ENCODE data around the gene RGS17. TPM values are rescaled to one million over a fixed set of nuclear protein-coding genes. Genes with fewer than 3 reads are reported as not detected.

RGS17 gene
- total and polyA plus RNA-seq, 2 of the 13 experiments (the other 11 are each of a cell fraction or from before 2014, with no cell fraction given): 0.04 TPM; not detected in 1

DNA sequence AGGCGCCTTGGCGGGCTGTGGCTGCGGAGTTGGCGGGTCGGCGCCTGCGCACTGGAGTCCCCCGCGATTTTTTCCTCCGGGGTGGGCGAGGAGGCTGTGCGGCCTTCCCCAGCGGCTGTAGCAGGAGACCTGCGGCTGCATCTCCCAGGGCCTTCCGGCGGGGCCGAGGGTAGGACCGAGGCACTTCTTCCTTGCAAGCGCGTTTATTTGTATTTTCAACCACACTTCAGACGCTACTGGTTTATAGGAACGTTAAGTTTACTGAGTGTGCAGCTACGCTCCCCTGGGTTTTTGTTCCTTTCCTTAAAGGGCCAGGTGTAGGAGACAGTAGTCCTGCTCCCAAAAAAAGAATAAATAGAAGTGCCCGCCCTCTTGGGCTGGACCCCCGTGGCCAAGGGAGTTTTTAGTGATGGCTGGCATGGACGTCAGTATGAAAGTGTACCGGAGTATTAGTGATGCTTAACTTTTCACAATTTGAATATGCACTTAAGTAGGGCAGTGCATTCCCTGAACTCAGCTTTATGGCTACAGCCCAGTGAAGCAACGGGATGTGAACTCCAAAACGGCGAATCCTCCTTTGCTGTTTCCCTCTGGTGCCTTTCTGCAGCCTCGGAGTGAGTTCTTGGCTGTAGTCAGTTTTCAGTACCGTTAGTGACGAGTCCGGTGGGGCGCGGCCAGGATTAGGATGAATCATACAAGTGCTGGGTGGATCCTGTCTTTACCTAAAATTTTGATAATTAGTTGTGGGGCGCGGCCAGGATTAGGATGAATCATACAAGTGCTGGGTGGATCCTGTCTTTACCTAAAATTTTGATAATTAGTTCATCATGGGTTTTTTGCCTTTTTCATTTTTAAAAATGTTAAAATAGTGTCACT is 147.2 kb downstream of the RGS17 start (continued):
- no peak for TF ChIP-seq ZNF670 (CRISPR knock-in tag; IDR thresholded peaks at IDR 0.05; ENCODE audit: borderline replicate concordance)
- TF ChIP-seq, protein P1, sequence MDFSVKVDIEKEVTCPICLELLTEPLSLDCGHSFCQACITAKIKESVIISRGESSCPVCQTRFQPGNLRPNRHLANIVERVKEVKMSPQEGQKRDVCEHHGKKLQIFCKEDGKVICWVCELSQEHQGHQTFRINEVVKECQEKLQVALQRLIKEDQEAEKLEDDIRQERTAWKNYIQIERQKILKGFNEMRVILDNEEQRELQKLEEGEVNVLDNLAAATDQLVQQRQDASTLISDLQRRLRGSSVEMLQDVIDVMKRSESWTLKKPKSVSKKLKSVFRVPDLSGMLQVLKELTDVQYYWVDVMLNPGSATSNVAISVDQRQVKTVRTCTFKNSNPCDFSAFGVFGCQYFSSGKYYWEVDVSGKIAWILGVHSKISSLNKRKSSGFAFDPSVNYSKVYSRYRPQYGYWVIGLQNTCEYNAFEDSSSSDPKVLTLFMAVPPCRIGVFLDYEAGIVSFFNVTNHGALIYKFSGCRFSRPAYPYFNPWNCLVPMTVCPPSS (IDR thresholded peaks at IDR 0.05): no peak
- TF ChIP-seq SIX4 (CRISPR knock-in tag; IDR thresholded peaks at IDR 0.05): no peak
- peak; percentile 13; the same call in 1 of the 2 replicates for TF ChIP-seq XBP1 (CRISPR knock-in tag; IDR thresholded peaks at IDR 0.05)
- TF ChIP-seq, protein P2, sequence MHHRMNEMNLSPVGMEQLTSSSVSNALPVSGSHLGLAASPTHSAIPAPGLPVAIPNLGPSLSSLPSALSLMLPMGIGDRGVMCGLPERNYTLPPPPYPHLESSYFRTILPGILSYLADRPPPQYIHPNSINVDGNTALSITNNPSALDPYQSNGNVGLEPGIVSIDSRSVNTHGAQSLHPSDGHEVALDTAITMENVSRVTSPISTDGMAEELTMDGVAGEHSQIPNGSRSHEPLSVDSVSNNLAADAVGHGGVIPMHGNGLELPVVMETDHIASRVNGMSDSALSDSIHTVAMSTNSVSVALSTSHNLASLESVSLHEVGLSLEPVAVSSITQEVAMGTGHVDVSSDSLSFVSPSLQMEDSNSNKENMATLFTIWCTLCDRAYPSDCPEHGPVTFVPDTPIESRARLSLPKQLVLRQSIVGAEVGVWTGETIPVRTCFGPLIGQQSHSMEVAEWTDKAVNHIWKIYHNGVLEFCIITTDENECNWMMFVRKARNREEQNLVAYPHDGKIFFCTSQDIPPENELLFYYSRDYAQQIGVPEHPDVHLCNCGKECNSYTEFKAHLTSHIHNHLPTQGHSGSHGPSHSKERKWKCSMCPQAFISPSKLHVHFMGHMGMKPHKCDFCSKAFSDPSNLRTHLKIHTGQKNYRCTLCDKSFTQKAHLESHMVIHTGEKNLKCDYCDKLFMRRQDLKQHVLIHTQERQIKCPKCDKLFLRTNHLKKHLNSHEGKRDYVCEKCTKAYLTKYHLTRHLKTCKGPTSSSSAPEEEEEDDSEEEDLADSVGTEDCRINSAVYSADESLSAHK (CRISPR knock-in tag; IDR thresholded peaks at IDR 0.05; ENCODE audit: borderline replicate concordance): no peak
- peak; percentile 79; the same call in 1 of the 2 replicates for TF ChIP-seq ZNF572 (CRISPR knock-in tag; IDR thresholded peaks at IDR 0.05)
- no peak for TF ChIP-seq SNRNP70 (IDR thresholded peaks at IDR 0.05; ENCODE audit: low read depth, low read length)
- TF ChIP-seq, protein P3, sequence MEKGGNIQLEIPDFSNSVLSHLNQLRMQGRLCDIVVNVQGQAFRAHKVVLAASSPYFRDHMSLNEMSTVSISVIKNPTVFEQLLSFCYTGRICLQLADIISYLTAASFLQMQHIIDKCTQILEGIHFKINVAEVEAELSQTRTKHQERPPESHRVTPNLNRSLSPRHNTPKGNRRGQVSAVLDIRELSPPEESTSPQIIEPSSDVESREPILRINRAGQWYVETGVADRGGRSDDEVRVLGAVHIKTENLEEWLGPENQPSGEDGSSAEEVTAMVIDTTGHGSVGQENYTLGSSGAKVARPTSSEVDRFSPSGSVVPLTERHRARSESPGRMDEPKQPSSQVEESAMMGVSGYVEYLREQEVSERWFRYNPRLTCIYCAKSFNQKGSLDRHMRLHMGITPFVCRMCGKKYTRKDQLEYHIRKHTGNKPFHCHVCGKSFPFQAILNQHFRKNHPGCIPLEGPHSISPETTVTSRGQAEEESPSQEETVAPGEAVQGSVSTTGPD (CRISPR knock-in tag; IDR thresholded peaks at IDR 0.05): peak; percentile 75
- TF ChIP-seq RAD51 (IDR thresholded peaks at IDR 0.05; ENCODE audit: borderline replicate concordance): no peak
- TF ChIP-seq NONO (IDR thresholded peaks at IDR 0.05): no peak
- no peak for TF ChIP-seq NONO (CRISPR knock-in tag; conservative IDR thresholded peaks at IDR 0.05)
- TF ChIP-seq, protein P4, sequence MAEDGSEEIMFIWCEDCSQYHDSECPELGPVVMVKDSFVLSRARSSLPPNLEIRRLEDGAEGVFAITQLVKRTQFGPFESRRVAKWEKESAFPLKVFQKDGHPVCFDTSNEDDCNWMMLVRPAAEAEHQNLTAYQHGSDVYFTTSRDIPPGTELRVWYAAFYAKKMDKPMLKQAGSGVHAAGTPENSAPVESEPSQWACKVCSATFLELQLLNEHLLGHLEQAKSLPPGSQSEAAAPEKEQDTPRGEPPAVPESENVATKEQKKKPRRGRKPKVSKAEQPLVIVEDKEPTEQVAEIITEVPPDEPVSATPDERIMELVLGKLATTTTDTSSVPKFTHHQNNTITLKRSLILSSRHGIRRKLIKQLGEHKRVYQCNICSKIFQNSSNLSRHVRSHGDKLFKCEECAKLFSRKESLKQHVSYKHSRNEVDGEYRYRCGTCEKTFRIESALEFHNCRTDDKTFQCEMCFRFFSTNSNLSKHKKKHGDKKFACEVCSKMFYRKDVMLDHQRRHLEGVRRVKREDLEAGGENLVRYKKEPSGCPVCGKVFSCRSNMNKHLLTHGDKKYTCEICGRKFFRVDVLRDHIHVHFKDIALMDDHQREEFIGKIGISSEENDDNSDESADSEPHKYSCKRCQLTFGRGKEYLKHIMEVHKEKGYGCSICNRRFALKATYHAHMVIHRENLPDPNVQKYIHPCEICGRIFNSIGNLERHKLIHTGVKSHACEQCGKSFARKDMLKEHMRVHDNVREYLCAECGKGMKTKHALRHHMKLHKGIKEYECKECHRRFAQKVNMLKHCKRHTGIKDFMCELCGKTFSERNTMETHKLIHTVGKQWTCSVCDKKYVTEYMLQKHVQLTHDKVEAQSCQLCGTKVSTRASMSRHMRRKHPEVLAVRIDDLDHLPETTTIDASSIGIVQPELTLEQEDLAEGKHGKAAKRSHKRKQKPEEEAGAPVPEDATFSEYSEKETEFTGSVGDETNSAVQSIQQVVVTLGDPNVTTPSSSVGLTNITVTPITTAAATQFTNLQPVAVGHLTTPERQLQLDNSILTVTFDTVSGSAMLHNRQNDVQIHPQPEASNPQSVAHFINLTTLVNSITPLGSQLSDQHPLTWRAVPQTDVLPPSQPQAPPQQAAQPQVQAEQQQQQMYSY (CRISPR knock-in tag; IDR thresholded peaks at IDR 0.05): peak; percentile 22
- no peak; the same call in 1 of the 2 replicates for TF ChIP-seq DMAP1 (CRISPR knock-in tag; IDR thresholded peaks at IDR 0.05)
- TF ChIP-seq CBX1 (IDR thresholded peaks at IDR 0.05; ENCODE audit: low read depth): no peak
- TF ChIP-seq SRSF9 (IDR thresholded peaks at IDR 0.05; ENCODE audit: borderline replicate concordance, insufficient read depth, low read depth, low read length, poor library complexity, severe bottlenecking): no peak
- TF ChIP-seq EZH2 (conservative IDR thresholded peaks at IDR 0.05; ENCODE audit: low read depth, low read length): no peak
- no peak for TF ChIP-seq GTF2F1 (IDR thresholded peaks at IDR 0.05; ENCODE audit: low read length)
- TF ChIP-seq, protein P5, sequence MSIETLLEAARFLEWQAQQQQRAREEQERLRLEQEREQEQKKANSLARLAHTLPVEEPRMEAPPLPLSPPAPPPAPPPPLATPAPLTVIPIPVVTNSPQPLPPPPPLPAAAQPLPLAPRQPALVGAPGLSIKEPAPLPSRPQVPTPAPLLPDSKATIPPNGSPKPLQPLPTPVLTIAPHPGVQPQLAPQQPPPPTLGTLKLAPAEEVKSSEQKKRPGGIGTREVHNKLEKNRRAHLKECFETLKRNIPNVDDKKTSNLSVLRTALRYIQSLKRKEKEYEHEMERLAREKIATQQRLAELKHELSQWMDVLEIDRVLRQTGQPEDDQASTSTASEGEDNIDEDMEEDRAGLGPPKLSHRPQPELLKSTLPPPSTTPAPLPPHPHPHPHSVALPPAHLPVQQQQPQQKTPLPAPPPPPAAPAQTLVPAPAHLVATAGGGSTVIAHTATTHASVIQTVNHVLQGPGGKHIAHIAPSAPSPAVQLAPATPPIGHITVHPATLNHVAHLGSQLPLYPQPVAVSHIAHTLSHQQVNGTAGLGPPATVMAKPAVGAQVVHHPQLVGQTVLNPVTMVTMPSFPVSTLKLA (IDR thresholded peaks at IDR 0.05): no peak
